ENCODE measurements around the gene NACC2. TPM values are rescaled to one million over a fixed set of nuclear protein-coding genes. Genes with fewer than 3 reads are reported as not detected.

The NACC2 gene
- total and polyA plus RNA-seq, 2 of the 8 experiments (the other 6 are each of a cell fraction or from before 2014, with no cell fraction given): 8.3 to 14.0 TPM

DNA sequence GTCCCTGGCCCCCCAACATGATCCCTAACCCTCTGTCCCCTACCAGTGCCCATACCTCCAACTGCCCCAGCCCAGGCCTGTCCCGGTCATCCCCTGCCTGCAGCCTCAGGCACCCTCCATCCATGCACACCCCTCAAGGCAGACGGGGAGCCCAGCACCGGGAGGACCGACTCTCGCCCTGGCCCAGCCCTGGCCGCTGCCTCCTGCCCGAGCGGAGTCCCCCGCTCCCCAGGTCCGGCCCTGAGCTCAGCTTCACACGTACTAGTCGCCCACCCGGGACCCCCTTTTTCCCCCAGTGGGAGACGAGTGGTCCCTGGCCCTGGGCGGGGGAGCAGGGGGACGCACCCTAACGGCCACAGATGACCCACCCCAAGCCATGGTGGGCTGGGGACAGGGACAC, 84.9 kb downstream of the NACC2 start:
- 87% methylated on average over 17 of the region's 17 CpGs; no CpG with 5 or more reads in 1 of the 2 experiments for WGBS, 2 experiments (ENCODE audit: extremely low coverage in 1 of 2, insufficient coverage in 1 of 2, insufficient read length in 1 of 2, insufficient replicate concordance in 2 of 2, low coverage in 1 of 2, low lambda C conversion rate in 2 of 2, missing lambda C conversion rate in 1 of 2)
- Histone ChIP-seq H3K79me1 (ENCODE audit: low read depth, low read length) (peaks cover 3% of the 10 kb centered on the region; the same call in 1 of the 2 replicates), H3K23ac (ENCODE audit: insufficient read length) (no peak overlapping the region), H2AFZ (ENCODE audit: low read length) (no peak overlapping the region), H3K4me2 (ENCODE audit: insufficient read depth in 1 of 2, low read depth in 2 of 2, low read length in 2 of 2) (no peak overlapping the region), H3K9me3 (ENCODE audit: insufficient read depth in 2 of 2, low read depth in 1 of 2, low read length in 1 of 2) (no peaks in the 10 kb centered on the region), H2BK12ac (ENCODE audit: low read depth, low read length) (no peak overlapping the region), H4K8ac (ENCODE audit: extremely low read depth, insufficient read depth, low read length) (peak overlapping the region; percentile 64; the same call in 1 of the 2 replicates), H3K56ac (replicated peaks; ENCODE audit: insufficient read length, low read depth, low read length) (no peak overlapping the region), H4K5ac (ENCODE audit: insufficient read length, low read depth, low read length) (no peak overlapping the region), H3K4ac (replicated peaks; ENCODE audit: insufficient read length, low read depth, low read length) (peak overlapping the region; percentile 81), H3K14ac (ENCODE audit: insufficient read length) (no peak overlapping the region), H3K9ac (replicated peaks in 1 of 4; ENCODE audit: extremely low read depth in 1 of 4, low read depth in 3 of 4, low read length in 3 of 4) (no peak overlapping the region), H4K20me1 (replicated peaks in 1 of 2; ENCODE audit: control insufficient read depth in 1 of 2, insufficient read depth in 2 of 2, low read length in 2 of 2) (peaks cover 0 to 5% of the 10 kb centered on the region in 2 experiments), H4K91ac (replicated peaks; ENCODE audit: insufficient read length, low read length) (peak overlapping the region; percentile 94), H2BK15ac (ENCODE audit: low read length) (peak overlapping the region; percentile 97; the same call in 1 of the 2 replicates), H2BK5ac (ENCODE audit: low read depth, low read length) (0 out of 2 replicates have a peak overlapping the region, but pooled peaks have one; percentile 81), H3K36me3 (ENCODE audit: control insufficient read depth in 2 of 4, insufficient read depth in 4 of 4, low read length in 3 of 4) (no peaks in the 10 kb centered on the region; a peak in 1 of 8 replicates), H3K27me3 (replicated peaks in 1 of 4; ENCODE audit: control insufficient read depth in 3 of 4, extremely low read depth in 1 of 4, insufficient read depth in 3 of 4, low read length in 3 of 4) (no peaks in the 10 kb centered on the region), H3K27ac (ENCODE audit: low read depth, low read length) (no peak overlapping the region), H3K4me1 (replicated peaks in 1 of 4; ENCODE audit: control insufficient read depth in 3 of 4, insufficient read depth in 4 of 4, low read length in 3 of 4) (peaks cover 0 to 55% (median 37%) of the 10 kb centered on the region in 4 experiments; a peak in 6 of 7 replicates), H2AK5ac (ENCODE audit: low read depth, low read length) (no peak overlapping the region), H2BK120ac (replicated peaks; ENCODE audit: low read depth, low read length) (no peak overlapping the region), H2BK20ac (ENCODE audit: low read length) (no peak overlapping the region), H3K79me2 (ENCODE audit: control insufficient read depth in 1 of 2, insufficient read depth in 2 of 2, low read length in 2 of 2) (no peaks in the 10 kb centered on the region), H3K18ac (ENCODE audit: extremely low read depth, low read length) (peak overlapping the region; percentile 60), H3K4me3 (ENCODE audit: extremely low read depth in 1 of 4, insufficient read depth in 2 of 4, low read depth in 3 of 4, low read length in 4 of 4) (no peak overlapping the region), H3K23me2 (ENCODE audit: low read depth, low read length) (no peaks in the 10 kb centered on the region)
- no peak for DNase-seq (ENCODE audit: low read depth in 1 of 2, low spot score in 2 of 2)
- ChIA-PET CTCF (ENCODE audit: partially characterized antibody) (interaction anchor here (0.8 kb wide), 1 partner anchor 73 kb away, joined by 3 read pairs; no protein-coding TSS in a partner anchor), POLR2A (ENCODE audit: partially characterized antibody) (interaction anchor here (1.8 kb wide), 1 partner anchor 41 kb away, joined by 6 read pairs; no protein-coding TSS in a partner anchor)
- FAIRE-seq: no peak
- TF ChIP-seq EZH2 (IDR thresholded peaks at IDR 0.05; ENCODE audit: low read depth, low read length, severe bottlenecking) (no peak), NANOG (IDR thresholded peaks at IDR 0.05; ENCODE audit: insufficient read depth, low read depth, low read length, poor library complexity, severe bottlenecking) (no peak), YY1 (IDR thresholded peaks at IDR 0.05; ENCODE audit: low read depth, low read length) (no peak), POLR2AphosphoS5 (IDR thresholded peaks at IDR 0.05; ENCODE audit: low read depth, low read length) (no peak), ATF3 (IDR thresholded peaks at IDR 0.05; ENCODE audit: insufficient read depth, low read depth, low read length) (no peak), KDM1A (IDR thresholded peaks at IDR 0.05; ENCODE audit: borderline replicate concordance, low read length) (no peak), NRF1 (IDR thresholded peaks at IDR 0.05; ENCODE audit: low read depth, low read length) (no peak), RXRA (IDR thresholded peaks at IDR 0.05; ENCODE audit: insufficient read depth, low read depth, low read length) (no peak), SIX5 (IDR thresholded peaks at IDR 0.05; ENCODE audit: low read depth, low read length) (no peak), FOSL1 (IDR thresholded peaks at IDR 0.05; ENCODE audit: insufficient read depth, low read depth, low read length) (no peak), SRF (IDR thresholded peaks at IDR 0.05; ENCODE audit: low read depth, low read length) (no peak), CEBPB (IDR thresholded peaks at IDR 0.05; ENCODE audit: low read depth, low read length) (no peak)
